Neuronal stem cell (in vitro differentiated cells): ENCODE measurements around the gene C9.

ENCODE experiments used
- DNase-seq: peaks from one replicate; pipeline ENCODE4 v3.0.0-alpha.2; 2013; ENCODE audit warnings: low spot score
- H2AFZ ChIP-seq: one replicate; pipeline ENCODE4 v1.6.1; 2013; ENCODE audit warnings: mild to moderate bottlenecking, low read length, inconsistent platforms
- H2AK5ac ChIP-seq: 2 replicates; pipeline ENCODE4 v1.6.1; 2013; ENCODE audit warnings: low read depth, mild to moderate bottlenecking, inconsistent platforms, low read length, moderate library complexity, mixed read lengths
- H2BK120ac ChIP-seq: 2 replicates; pipeline ENCODE4 v1.6.1; 2013; ENCODE audit warnings: low read depth, mild to moderate bottlenecking, inconsistent platforms, low read length, moderate library complexity, mixed read lengths
- H2BK12ac ChIP-seq: one replicate; pipeline ENCODE4 v1.6.1; 2013; ENCODE audit warnings: low read length, inconsistent platforms
- H2BK15ac ChIP-seq: 2 replicates; pipeline ENCODE4 v1.6.1; 2013; ENCODE audit warnings: mild to moderate bottlenecking, low read length, inconsistent platforms, mixed read lengths
- H2BK5ac ChIP-seq: one replicate; pipeline ENCODE4 v1.6.1; 2013; ENCODE audit warnings: inconsistent platforms, mild to moderate bottlenecking, low read length, moderate library complexity
- H3K14ac ChIP-seq: one replicate; pipeline ENCODE4 v1.6.1; 2013; ENCODE audit warnings: low read length, inconsistent platforms
- H3K18ac ChIP-seq: 2 replicates; pipeline ENCODE4 v1.6.1; 2013; ENCODE audit warnings: low read length, inconsistent platforms
- H3K23ac ChIP-seq: 2 replicates; pipeline ENCODE4 v1.6.1; 2013; ENCODE audit warnings: low read depth, mild to moderate bottlenecking, mixed read lengths, low read length, inconsistent platforms; ENCODE audit not compliant: poor library complexity
- H3K27ac ChIP-seq: replicated peaks from 3 replicates; pipeline ENCODE4 v1.5.1; 2013; ENCODE audit warnings: low read length, inconsistent platforms
- H3K27me3 ChIP-seq, 3 experiments: 2 replicates each; pipeline ENCODE4 v1.6.1; 2013; ENCODE audit warnings: low read length in 3 of 3, mild to moderate bottlenecking in 2 of 3, inconsistent platforms in 1 of 3, low read depth in 1 of 3, mixed read lengths in 1 of 3, moderate library complexity in 1 of 3; ENCODE audit not compliant: control insufficient read depth in 3 of 3, insufficient read depth in 3 of 3
- H3K36me3 ChIP-seq, 2 donors: replicated peaks in 1 of 2; 2 replicates each; pipeline ENCODE4 v1.6.1; 2013; ENCODE audit warnings: low read length in 2 of 2; ENCODE audit not compliant: control insufficient read depth in 2 of 2, insufficient read depth in 2 of 2
- H3K4ac ChIP-seq: 2 replicates; pipeline ENCODE4 v1.6.1; 2013; ENCODE audit warnings: inconsistent platforms, mild to moderate bottlenecking, low read length, moderate library complexity
- H3K4me1 ChIP-seq, 2 donors: 1 replicate in 1 of 2; 2 replicates in 1 of 2; pipeline ENCODE4 v1.6.1; 2013; ENCODE audit warnings: low read length in 2 of 2, low read depth in 1 of 2; ENCODE audit not compliant: control insufficient read depth in 2 of 2, insufficient read depth in 1 of 2
- H3K4me2 ChIP-seq: one replicate; pipeline ENCODE4 v1.6.1; 2013; ENCODE audit warnings: mild to moderate bottlenecking, low read length, inconsistent platforms; ENCODE audit not compliant: insufficient read depth, poor library complexity, severe bottlenecking
- H3K4me3 ChIP-seq, 2 donors: 2 replicates each; pipeline ENCODE4 v1.5.1; 2013; ENCODE audit warnings: low read length in 2 of 2, mild to moderate bottlenecking in 2 of 2, inconsistent platforms in 1 of 2, moderate library complexity in 1 of 2
- H3K79me1 ChIP-seq: one replicate; pipeline ENCODE4 v1.6.1; 2013; ENCODE audit warnings: low read depth, mild to moderate bottlenecking, inconsistent platforms, low read length, moderate library complexity
- H3K9ac ChIP-seq: one replicate; pipeline ENCODE4 v1.6.1; 2013; ENCODE audit warnings: mild to moderate bottlenecking, low read depth, low read length, inconsistent platforms; ENCODE audit not compliant: poor library complexity
- H3K9me3 ChIP-seq, 2 donors: replicated peaks in 1 of 2; 2 replicates each; pipeline versions ENCODE3 to v1.6.1; 2013; ENCODE audit warnings: low read length in 2 of 2, mild to moderate bottlenecking in 2 of 2, inconsistent platforms in 1 of 2, low read depth in 1 of 2, mixed read lengths in 1 of 2, moderate library complexity in 1 of 2; ENCODE audit not compliant: control insufficient read depth in 2 of 2, insufficient read depth in 1 of 2
- H4K8ac ChIP-seq: one replicate; pipeline ENCODE4 v1.6.1; 2013; ENCODE audit warnings: low read depth, mild to moderate bottlenecking, inconsistent platforms, low read length, moderate library complexity
- H4K91ac ChIP-seq: one replicate; pipeline ENCODE4 v1.6.1; 2013; ENCODE audit warnings: low read length, low read depth, mild to moderate bottlenecking, inconsistent platforms; ENCODE audit not compliant: poor library complexity
- WGBS, 2 donors: extraction: QIAGEN DNeasy Blood & Tissue Kit; methylation state at CpG; one replicate each; pipeline ENCODE4 v1.1.7; 2013; ENCODE audit warnings: missing lambda C conversion rate in 2 of 2, mixed read lengths in 1 of 2; ENCODE audit not compliant: insufficient read length in 2 of 2, insufficient replicate concordance in 1 of 2; ENCODE audit errors: extremely low coverage in 2 of 2; 5-methylcytosine and 5-hydroxymethylcytosine counted together

The C9 gene

GRCh38 chr5:39369123-39369815, 5.0 kb upstream of the C9 start:
- no peak overlapping the region for H2BK120ac ChIP-seq
- no peak overlapping the region for H2AK5ac ChIP-seq
- H4K8ac ChIP-seq: no peak overlapping the region
- H3K14ac ChIP-seq: no peak overlapping the region
- no peak overlapping the region for H3K4me3 ChIP-seq
- H3K9ac ChIP-seq: no peak overlapping the region
- H3K23ac ChIP-seq: no peak overlapping the region
- no peak overlapping the region for H4K91ac ChIP-seq
- no peak overlapping the region for H2BK15ac ChIP-seq
- H2AFZ ChIP-seq: no peak overlapping the region
- no peak for DNase-seq
- H3K18ac ChIP-seq: no peak overlapping the region
- no peaks in the 10 kb centered on the region for H3K36me3 ChIP-seq
- no peak overlapping the region for H3K27ac ChIP-seq
- H3K79me1 ChIP-seq: no peaks in the 10 kb centered on the region
- no peaks in the 10 kb centered on the region for H3K9me3 ChIP-seq
- no CpG with 5 or more reads among the region's 5 CpGs for WGBS, 2 donors
- no peaks in the 10 kb centered on the region for H3K27me3 ChIP-seq
- H2BK12ac ChIP-seq: no peak overlapping the region
- no peaks in the 10 kb centered on the region for H3K4me1 ChIP-seq
- no peak overlapping the region for H3K4me2 ChIP-seq
- no peak overlapping the region for H2BK5ac ChIP-seq
- H3K4ac ChIP-seq: no peak overlapping the region

GRCh38 chr5:39368116-39368515, 3.8 kb upstream of the C9 start:
- H3K23ac ChIP-seq: no peak overlapping the region
- no peaks in the 10 kb centered on the region for H3K36me3 ChIP-seq
- H3K4me1 ChIP-seq: no peaks in the 10 kb centered on the region
- no peak overlapping the region for H3K9ac ChIP-seq
- H3K4ac ChIP-seq: no peak overlapping the region
- no peak overlapping the region for H2AK5ac ChIP-seq
- no peaks in the 10 kb centered on the region for H3K27me3 ChIP-seq
- H4K8ac ChIP-seq: no peak overlapping the region
- H3K9me3 ChIP-seq: no peaks in the 10 kb centered on the region
- no peak overlapping the region for H3K4me3 ChIP-seq
- H3K18ac ChIP-seq: no peak overlapping the region
- H2AFZ ChIP-seq: no peak overlapping the region
- DNase-seq: no peak
- no peak overlapping the region for H2BK5ac ChIP-seq
- no peak overlapping the region for H4K91ac ChIP-seq
- H2BK120ac ChIP-seq: no peak overlapping the region
- H2BK15ac ChIP-seq: no peak overlapping the region
- H2BK12ac ChIP-seq: no peak overlapping the region
- H3K27ac ChIP-seq: no peak overlapping the region
- H3K79me1 ChIP-seq: no peaks in the 10 kb centered on the region
- H3K14ac ChIP-seq: no peak overlapping the region
- WGBS, 2 donors: no CpG with 5 or more reads among the region's 4 CpGs
- H3K4me2 ChIP-seq: no peak overlapping the region

- Histone ChIP-seq H4K8ac (no peak overlapping the region), H3K23ac (no peak overlapping the region), H2BK12ac (no peak overlapping the region), H2BK15ac (no peak overlapping the region), H3K9me3 (no peaks in the 10 kb centered on the region), H2BK5ac (no peak overlapping the region), H3K27ac (no peak overlapping the region), H4K91ac (no peak overlapping the region), H3K4me2 (no peak overlapping the region), H2BK120ac (no peak overlapping the region), H3K9ac (no peak overlapping the region), H3K4ac (no peak overlapping the region), H3K4me1 (no peaks in the 10 kb centered on the region), H3K18ac (no peak overlapping the region), H2AK5ac (no peak overlapping the region), H3K36me3 (no peaks in the 10 kb centered on the region), H3K4me3 (no peak overlapping the region), H3K27me3 (no peaks in the 10 kb centered on the region), H3K79me1 (no peaks in the 10 kb centered on the region), H2AFZ (no peak overlapping the region), H3K14ac (no peak overlapping the region)
- DNase-seq: no peak
- WGBS, 2 donors: no CpG with 5 or more reads among the region's 3 CpGs
These were observed 3.4 kb upstream of the C9 start for GRCh38 chr5:39367711-39368110.

- no peak overlapping the region for H3K4ac ChIP-seq
- no peaks in the 10 kb centered on the region for H3K27me3 ChIP-seq
- H3K9me3 ChIP-seq: no peaks in the 10 kb centered on the region
- H4K8ac ChIP-seq: no peak overlapping the region
- no peaks in the 10 kb centered on the region for H3K4me1 ChIP-seq
- H3K27ac ChIP-seq: no peak overlapping the region
- H2BK15ac ChIP-seq: no peak overlapping the region
- DNase-seq: no peak
- WGBS, 2 donors: no CpG with 5 or more reads among the region's 4 CpGs
- H3K18ac ChIP-seq: no peak overlapping the region
- no peak overlapping the region for H3K9ac ChIP-seq
- H3K79me1 ChIP-seq: no peaks in the 10 kb centered on the region
- H2BK12ac ChIP-seq: no peak overlapping the region
- no peak overlapping the region for H3K4me2 ChIP-seq
- H2AK5ac ChIP-seq: no peak overlapping the region
- H2AFZ ChIP-seq: no peak overlapping the region
- no peaks in the 10 kb centered on the region for H3K36me3 ChIP-seq
- no peak overlapping the region for H3K4me3 ChIP-seq
- H3K23ac ChIP-seq: no peak overlapping the region
- H3K14ac ChIP-seq: no peak overlapping the region
- H2BK120ac ChIP-seq: no peak overlapping the region
- H4K91ac ChIP-seq: no peak overlapping the region
- H2BK5ac ChIP-seq: no peak overlapping the region
These were observed 1.1 kb downstream of the C9 start for GRCh38 chr5:39363217-39363616.
